Measurements from ENCODE around the gene NLGN2.
A peak's percentile ranks its signal among the peaks of the same experiment; 100 is the strongest.
"Not testable (repeated sequence)": the region's sequence is repeated elsewhere in the genome, so short reads cannot be mapped to it uniquely, and the experiment has no call there.

The NLGN2 gene

DNA sequence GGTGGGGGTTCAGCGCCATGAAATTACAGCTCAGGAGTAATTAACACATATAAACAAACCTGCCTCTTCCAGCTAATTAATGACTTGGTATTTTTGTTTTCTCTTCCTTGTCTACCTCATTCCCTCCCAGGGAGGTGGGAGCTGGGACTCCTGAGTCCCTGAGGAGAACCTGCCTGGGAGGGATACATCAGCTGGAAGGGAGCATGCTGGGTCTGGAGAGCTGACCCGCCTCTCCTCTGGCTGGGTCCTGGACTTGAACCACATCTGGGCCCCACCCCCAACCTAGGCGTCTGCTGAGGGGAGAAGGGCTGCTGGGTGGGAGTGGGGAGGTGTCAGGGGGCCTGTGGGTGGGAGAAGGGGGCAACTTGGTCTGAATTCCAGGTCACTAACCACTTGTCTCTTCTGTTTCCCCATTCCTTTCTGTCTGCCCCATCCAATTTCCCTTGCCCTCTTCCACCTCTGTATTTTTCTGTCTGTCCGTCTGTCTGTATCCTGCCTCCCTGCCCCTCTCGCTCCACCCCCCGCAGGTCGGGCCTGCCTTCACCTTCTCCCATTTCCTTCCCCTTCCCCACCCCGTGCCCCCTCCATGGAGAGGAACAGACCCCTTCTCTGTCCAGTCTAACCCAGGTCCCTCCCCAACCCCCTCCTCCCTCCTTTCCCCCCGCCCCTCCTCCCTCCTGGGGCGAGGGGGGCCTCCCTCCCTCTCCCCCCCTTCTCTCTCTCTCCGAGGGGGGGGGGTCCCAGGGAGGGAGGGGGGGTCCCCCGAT lies at the start of gene NLGN2:
TSS of gene NLGN2 (plus strand) at position 361 of the 767 bp plus-strand sequence. CDS start 411 bp downstream, outside the sequence.
- no peak for DNase-seq

DNA sequence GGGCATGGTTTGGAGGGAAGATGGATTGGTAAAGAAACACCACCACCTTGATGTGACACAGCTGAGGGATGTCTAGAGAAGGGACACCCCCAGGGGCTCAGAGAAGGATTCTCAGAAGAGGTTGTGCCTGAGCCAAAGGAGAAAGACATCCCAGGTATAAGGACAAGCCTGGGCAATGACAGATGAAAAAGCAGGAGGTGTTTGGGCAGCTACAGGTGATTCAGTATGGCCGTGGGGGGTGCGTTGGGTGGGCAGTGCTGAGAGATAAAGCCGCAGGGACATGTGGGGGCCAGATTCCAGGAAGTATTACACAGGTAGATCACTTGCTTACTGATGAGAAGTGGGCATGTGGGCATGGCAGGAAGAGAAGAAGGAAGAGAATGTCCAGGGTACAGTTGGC lies 45.7 kb upstream of the NLGN2 start:
- no peak for DNase-seq

DNA sequence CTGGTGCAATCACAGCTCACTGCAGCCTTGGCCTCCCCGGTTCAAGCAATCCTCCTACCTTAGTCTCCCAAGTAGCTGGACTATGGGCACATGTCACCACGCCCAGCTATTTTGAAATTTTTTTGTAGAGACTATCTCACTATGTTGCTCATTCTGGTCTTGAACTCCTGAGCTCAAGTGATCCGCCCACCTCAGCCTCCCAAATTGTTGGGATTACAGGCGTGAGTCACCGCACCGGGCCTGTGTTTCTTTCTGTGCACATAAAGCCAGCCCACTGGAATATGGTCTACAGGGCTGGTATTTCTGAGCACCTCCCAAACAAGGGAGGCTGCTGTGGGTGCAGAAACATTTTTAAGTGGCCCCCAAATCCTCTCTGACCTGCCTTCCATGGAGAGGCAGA lies 44.3 kb upstream of the NLGN2 start:
- no peak for DNase-seq

DNA sequence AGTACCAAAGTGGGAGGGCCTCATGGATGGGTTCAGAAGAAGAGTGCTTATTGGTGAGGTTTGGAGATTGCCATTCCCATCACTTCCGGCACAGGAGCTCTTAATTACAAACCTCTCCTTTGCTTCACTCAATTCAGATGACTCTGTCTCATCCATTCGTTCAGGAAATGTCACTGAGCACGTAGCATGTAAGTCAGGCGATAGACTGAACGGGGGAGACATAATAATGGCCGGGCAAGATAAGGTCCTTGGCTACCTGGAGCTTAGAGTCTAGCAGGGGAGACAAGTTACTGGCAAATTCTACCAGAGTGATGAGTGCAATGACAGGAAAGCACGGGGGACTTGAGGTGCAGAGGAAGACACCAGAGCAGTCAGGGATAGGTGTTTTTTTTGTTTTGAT lies 41.7 kb upstream of the NLGN2 start:
- not testable (repeated sequence) for DNase-seq

DNA sequence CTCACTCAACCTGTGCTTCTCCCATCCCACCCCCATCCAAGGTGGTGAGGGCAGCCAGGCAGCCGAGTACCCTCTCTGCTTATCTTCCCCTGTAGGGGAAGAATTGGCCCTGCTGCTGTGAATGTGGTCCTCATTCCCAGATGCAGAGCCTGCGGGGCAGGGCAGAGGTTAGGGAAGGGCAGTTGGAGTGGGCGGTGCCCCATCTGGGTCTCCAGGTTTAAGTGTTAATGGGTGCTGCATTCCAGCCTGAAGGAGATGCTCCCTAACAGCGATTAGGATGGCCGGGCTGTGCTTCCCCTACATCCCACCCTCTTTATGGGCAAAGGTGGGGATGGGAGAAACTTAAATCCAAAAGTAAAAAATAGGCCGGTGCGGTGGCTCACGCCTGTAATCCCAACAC lies 40.6 kb upstream of the NLGN2 start:
- no peak for DNase-seq

DNA sequence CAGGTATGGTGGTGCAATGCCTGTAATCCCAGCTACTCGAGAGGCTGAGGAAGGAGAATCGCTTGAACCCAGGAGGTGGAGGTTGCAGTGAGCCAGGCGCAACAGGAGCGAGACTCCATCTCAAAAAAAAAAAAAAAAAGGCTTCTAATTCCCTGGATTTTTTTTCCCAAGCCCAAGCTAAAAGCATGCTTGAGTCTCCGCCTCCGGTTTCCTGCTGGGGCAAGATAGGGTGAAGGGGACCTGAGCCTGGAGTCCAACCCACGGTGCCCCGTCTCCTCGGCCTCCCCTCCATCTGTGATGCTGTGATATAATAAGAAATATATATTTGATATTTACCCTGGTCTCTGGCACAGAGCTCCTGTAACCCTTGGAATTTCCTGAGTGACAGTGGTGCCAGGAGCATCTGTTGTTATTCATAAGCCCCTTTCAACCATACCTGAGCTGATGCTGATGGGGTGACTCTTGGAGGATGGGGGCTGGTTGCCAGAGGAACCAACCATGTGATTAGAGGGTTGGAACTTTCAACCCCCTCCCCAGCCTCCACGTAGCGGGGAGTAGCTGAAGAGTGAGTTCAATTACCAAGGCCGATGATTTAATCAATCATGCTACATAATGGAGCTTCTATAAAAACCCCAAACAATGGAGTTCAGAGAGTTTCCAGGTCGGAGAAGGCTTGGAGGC lies 39.6 kb upstream of the NLGN2 start:
- DNase-seq = no peak

DNA sequence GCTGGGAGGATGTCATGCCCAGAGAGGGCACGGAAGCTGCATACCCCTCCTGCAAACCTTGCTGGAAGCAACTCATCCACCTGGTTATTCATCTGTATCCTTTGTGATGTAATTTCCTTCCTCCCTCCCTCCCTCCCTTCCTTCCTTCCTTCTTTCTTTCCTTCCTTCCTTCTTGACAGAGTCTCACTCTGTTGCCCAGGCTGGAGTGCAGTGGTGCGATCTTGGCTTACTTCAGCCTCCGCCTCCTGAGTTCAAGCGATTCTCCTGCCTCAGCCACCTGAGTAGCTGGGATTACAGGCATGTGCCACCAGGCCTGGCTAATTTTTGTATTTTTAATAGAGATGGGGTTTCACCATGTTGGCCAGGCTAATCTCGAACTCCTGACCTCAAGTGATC lies 39.0 kb upstream of the NLGN2 start:
- not testable (repeated sequence) for DNase-seq

DNA sequence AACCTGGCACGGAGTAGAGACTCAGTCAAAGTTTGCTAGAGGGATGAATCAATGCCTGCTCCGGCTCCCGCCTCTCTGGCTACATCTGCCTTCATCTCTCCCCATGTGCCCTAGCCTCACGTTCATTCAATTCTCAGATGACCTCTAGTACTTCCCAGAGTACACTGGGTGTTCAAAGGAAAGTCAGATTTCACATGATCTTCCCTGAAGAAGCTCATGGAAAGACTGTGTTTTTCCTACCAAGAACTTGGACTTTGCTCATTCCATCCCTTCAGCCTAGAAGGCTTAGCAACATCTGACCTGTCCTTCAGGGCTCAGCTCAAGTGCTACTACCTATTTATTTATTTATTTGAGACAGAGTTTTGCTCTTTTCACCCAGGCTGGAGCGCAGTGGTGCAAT lies 37.8 kb upstream of the NLGN2 start:
- no peak for DNase-seq

DNA sequence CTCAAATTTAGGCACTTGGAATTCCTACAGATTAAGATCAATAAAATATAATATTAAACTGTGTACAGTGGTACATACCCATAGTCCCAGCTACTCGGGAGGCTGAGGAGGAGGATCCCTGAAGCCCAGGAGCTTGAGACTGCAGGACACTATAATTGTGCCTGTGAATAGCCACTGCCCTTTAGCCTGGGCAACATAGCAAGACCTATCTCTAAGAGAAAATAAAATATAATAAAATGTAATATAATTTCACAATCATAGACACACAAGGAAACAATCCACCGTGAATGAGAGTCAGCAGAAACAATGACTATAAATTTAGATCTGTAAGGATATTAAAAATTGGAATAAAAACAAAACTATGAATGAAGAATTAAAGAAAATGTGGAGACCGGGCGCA lies 36.8 kb upstream of the NLGN2 start:
- DNase-seq = no peak

DNA sequence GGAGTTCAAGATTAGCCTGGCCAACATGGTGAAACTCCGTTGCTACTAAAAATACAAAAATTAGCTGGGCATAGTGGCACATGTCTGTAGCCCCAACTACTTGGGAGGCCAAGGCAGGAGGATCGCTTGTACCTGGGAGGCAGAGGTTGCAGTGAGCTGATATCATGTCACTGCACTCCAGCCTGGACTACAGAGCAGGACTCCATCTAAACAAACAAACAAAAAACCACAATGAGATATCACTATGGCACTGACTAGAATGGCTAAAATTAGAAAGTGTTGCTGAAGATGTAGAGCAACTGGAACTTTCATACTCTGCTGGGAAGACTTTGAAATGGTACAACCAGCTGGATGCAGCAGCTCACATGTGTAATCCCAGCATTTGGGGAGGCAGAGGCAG lies 33.3 kb upstream of the NLGN2 start:
- no peak for DNase-seq

DNA sequence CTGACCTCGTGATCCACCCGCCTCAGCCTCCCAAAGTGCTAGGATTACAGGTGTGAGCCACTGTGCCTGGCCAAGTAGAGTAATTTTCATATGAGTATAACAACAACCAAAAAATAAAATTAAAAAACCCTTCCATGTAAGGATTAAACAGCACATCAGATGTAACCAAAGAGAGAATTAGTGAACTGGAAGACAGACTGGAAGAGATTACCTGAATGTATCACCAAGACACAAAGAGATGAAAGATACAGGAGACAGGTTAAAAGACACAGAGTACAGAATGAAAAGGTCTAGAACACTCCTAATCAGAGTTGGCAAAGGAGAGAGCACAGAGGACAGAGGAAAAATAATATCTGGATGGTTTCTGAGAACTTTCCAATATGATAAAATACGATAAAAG lies 28.5 kb upstream of the NLGN2 start:
- DNase-seq = no peak

DNA sequence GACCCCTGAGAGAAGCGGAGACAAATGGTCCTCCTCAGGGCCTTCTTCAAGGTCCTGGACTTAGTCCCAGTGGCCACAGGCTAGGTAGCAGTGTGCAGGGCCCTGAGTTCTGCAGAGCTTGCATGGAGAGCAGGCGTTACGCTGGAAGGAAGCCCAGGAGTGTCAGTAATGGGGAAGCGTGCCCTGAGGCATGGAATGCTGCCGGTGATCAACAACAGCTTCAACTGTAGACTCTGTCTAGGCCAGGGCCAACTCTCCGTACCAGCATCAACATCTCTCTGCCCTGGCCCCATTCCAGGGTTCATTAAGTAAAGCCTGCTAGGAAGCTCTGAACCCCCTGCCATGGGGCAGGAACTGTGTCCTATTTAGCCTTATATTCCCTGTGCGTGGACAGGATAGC lies 27.3 kb upstream of the NLGN2 start:
- no peak for DNase-seq

DNA sequence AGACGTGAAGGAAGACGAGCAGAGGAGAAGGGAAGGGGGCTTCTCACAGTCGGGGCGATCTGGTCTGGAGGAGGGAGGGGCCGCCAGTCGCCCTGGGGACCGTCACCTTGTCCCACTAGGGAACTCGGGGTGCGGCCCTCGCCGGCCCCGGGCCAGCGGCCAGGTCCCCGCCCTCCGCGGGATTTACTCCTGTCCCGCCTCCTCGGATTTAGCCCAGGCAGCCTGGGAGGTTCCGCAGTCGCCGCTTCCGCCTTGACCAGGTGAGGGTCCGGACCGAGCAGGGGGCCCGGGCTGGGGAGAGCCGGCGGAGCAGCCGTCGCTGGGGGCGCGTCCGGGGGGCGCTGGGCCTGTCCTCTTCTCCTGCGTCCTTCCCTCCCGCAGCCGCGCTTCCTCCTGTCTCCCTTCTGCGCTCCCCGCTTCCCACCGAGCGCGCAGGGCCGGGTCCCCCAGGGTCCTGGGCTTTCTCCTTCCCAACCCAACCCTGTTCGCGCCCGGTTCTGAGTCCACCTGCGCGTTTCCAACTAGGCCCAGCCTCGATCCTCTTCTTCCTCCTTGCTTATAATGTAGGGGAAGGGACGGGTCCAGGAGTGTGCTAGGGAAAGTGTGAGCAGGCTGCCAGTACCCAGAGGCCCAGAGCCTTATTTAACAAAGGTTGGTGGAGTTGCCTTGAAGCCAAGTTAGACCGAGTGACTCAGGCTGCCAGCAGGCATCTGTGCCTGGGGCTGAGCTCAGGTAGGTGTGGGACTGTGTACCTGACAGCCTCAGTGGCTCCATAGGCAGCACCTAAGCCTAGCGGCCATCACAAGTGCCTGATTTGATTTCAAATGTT lies 26.6 kb upstream of the NLGN2 start, which contains the start of gene TNK1:
TSS of gene TNK1 (plus strand) at position 235 of the 829 bp plus-strand sequence. CDS start 1,838 bp downstream, outside the sequence.
- DNase-seq = peak; percentile 35

DNA sequence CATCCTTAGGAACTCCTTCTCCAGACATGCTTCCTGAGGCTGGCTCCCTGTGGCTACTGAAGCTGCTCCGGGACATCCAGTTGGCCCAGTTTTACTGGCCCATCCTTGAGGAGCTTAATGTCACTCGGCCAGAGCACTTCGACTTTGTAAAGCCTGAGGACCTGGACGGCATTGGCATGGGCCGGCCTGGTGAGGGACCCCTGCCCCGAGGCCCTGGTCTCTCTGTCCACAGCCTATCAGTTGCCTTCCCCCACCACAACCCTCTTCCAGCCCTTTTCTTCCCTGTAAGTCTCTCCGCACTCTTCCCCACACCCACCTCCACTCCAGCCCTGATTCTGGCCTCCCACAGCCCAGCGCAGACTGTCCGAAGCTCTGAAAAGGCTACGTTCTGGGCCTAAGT lies 24.7 kb upstream of the NLGN2 start:
- DNase-seq = no peak

DNA sequence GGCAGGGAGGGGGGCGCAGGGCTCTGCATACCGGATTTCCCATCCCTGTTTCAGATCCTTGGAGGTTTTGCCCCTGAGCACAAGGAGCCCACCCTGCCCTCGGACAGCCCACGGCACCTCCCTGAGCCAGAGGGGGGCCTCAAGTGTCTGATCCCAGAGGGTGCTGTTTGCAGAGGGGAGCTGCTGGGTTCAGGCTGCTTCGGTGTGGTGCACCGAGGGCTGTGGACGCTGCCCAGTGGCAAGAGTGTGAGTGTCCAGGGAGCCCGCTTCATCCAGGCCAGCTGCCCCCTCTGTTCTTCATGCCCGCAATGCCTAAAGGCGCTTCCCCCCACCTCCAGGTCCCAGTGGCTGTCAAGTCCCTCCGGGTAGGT lies 24.3 kb upstream of the NLGN2 start:
- DNase-seq = no peak

DNA sequence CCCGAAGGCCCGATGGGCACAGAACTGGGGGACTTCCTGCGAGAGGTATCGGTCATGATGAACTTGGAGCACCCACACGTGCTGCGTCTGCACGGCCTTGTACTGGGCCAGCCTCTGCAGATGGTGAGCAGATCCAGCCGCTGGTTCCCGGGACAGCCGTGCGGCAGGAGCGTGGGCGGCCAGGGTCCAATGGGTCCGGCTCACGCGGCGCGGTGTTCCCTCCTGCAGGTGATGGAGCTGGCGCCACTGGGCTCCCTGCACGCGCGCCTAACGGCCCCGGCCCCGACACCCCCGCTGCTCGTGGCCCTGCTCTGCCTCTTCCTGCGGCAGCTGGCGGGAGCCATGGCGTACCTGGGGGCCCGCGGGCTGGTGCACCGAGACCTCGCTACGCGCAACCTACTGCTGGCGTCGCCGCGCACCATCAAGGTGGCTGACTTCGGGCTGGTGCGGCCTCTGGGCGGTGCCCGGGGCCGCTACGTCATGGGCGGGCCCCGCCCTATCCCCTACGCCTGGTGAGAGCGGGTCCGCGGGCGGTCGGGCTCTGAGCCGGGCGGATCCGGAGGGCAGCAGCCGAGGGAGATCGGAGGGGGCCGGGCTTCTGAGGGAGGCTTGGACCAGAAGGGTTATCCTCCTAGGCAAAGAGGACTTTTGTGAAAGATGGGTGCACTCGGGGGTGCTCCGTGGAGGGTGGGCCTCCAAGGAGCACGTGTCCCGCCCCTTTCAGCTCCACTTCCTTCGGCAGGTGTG lies 23.7 kb upstream of the NLGN2 start:
- no peak for DNase-seq

DNA sequence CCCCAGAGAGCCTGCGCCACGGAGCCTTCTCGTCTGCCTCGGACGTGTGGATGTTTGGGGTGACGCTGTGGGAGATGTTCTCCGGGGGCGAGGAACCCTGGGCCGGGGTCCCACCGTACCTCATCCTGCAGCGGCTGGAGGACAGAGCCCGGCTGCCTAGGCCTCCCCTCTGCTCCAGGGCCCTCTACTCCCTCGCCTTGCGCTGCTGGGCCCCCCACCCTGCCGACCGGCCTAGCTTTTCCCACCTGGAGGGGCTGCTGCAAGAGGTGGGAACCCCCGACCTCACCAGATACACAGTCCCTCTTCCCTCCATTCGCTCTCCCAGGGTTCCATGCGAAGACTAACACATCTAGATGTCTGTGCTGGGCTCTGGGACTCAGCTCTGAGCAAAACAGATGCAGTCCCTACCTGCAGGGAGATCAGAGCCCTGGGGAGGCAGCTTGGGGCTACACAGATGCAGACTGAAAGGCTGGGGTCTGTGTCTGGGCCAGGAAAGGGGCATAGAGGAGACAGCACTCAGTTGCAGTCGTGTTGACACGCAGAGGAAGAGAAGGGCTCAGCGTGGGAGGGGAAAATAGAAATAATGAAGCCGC lies 23.1 kb upstream of the NLGN2 start:
- DNase-seq = no peak

DNA sequence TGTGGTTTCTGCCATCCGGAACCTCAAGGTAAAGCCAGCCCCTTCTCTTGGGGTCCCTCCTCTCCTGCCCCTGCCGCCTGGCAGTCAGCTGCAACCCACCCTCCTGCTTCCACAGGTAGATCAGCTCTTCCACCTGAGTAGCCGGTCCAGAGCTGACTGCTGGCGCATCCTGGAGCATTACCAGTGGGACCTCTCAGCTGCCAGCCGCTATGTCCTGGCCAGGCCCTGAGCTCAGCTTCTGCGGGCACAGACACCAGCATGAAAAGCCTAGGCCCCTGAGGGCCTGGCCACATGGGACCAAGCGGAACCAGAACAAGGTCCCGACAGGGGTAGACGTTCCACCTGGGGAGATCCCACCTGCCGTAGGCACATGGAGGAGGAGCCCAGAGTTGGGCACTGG lies 18.8 kb upstream of the NLGN2 start:
- no peak for DNase-seq

DNA sequence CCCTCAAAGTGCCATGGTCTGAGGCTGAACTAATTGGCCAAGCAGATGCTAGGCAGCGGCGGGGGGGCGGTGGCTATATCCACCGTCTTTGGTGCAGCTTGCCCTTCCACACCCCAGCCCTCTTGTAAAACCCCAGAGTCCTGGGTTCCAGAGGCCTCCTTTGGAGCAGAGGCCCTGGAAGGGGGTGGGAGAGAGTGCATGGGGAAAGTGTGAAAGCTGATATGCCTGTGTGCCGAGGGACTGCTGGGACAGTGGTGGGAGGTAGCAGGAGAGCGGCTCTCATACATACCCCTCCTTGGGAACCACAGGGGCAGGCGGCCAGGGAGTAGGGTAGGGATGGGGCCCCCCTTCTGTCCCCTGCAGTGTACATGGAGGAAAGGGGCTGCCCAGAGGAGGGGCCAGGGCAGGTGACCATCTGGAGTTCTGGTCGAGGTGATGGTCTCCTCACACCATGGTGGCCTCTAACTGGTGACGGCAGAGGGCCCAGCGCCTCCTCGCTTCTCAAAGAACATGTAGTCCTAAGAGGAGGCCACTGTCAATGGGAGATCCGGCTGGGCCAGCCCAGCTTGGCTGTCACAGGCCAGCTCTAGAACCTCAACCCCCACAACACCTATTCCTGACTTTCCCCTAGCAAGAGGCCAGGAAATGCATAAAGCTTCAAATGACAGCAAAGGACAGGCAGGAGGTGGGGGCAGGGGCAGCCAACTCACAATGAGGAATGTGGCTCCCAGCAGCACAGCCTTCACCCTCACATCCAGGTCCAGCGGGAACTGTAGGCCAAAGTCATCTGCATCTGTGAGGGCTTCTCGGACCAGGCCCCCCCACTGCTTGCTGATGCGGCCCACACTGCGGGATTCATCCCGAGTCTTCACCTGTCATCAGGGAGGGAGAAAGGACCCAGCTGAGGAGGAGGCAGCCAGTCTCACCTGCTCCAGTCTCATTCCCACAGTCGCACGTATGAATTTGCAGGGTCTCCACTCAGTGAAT lies 17.4 kb upstream of the NLGN2 start:
- DNase-seq = no peak

DNA sequence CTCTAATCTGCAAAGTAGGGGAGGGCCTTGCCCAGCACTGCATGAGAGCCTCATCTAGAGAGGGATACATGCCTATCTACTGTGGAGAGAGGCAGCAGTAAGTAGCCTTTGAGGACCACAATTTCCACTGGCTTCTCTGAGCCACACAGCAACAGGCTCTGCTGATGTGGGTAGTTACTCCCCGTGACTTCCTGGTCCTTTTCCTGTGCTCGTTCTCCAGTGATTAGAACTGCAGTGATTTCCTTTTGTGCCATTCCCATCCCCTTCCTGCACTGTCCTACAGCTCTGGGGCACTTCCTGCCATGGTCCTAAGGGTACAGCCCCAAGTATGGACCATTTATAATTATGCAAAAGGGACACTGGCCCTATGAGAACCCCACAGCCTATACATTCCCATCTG lies 16.3 kb upstream of the NLGN2 start:
- no peak for DNase-seq
